GM08714 (cell line): ENCODE measurements around the gene WAPL.

Experiments used
- H3K4me3 ChIP-seq: fragments of 200-500 bp; sonication (Bioruptor generic); 2 replicates; pipeline ENCODE4 v1.5.1; 2014; ENCODE audit warnings: mild to moderate bottlenecking, low read length, inconsistent platforms
- ZNF274 ChIP-seq: IDR thresholded peaks from 2 replicates; pipeline ENCODE4 v1.6.1; 2012; ENCODE audit warnings: mild to moderate bottlenecking, low read depth, low read length

WAPL gene

GRCh38 chr10:86399879-86400704 is 121.5 kb downstream of the WAPL start:
- peak overlapping the region; percentile 70; the same call in 1 of the 2 replicates for H3K4me3 ChIP-seq
- TF ChIP-seq ZNF274: no peak

GRCh38 chr10:86399514-86399878 is 122.1 kb downstream of the WAPL start:
- no peak for TF ChIP-seq ZNF274
- H3K4me3 ChIP-seq: no peak overlapping the region

- H3K4me3 ChIP-seq: no peak overlapping the region
- no peak for TF ChIP-seq ZNF274
Observed at GRCh38 chr10:86397120-86397519, 124.5 kb downstream of the WAPL start.

GRCh38 chr10:86393862-86394455 is 127.6 kb downstream of the WAPL start:
- no peak overlapping the region for H3K4me3 ChIP-seq
- no peak for TF ChIP-seq ZNF274

GRCh38 chr10:86393362-86393761 is 128.2 kb downstream of the WAPL start:
- no peak overlapping the region for H3K4me3 ChIP-seq
- no peak for TF ChIP-seq ZNF274

GRCh38 chr10:86392723-86393094 is 128.9 kb downstream of the WAPL start:
- H3K4me3 ChIP-seq: no peak overlapping the region
- no peak for TF ChIP-seq ZNF274

GRCh38 chr10:86391986-86392722 is 129.4 kb downstream of the WAPL start:
- TF ChIP-seq ZNF274: no peak
- H3K4me3 ChIP-seq: no peak overlapping the region; the same call in 1 of the 2 replicates

GRCh38 chr10:86391236-86391840 is 130.3 kb downstream of the WAPL start:
- H3K4me3 ChIP-seq: no peak overlapping the region
- TF ChIP-seq ZNF274: no peak

GRCh38 chr10:86390337-86391120 is 131.1 kb downstream of the WAPL start:
- TF ChIP-seq ZNF274: no peak
- H3K4me3 ChIP-seq: no peak overlapping the region

GRCh38 chr10:86389441-86390193 is 132.0 kb downstream of the WAPL start:
- H3K4me3 ChIP-seq: peak overlapping the region; percentile 27; the same call in 1 of the 2 replicates
- no peak for TF ChIP-seq ZNF274

GRCh38 chr10:86389109-86389440 is 132.5 kb downstream of the WAPL start:
- peak overlapping the region; percentile 27; the same call in 1 of the 2 replicates for H3K4me3 ChIP-seq

GRCh38 chr10:86388119-86388704 is 133.4 kb downstream of the WAPL start:
- no peak for TF ChIP-seq ZNF274
- no peak overlapping the region for H3K4me3 ChIP-seq
